Esophagus muscularis mucosa (tissue), 4 donors: ENCODE measurements around the gene PIK3R6. TPM values are rescaled to one million over a fixed set of nuclear protein-coding genes. Genes with fewer than 3 reads are reported as not detected.

ENCODE experiments used
- DNase-seq: peaks from one replicate; pipeline ENCODE4 v3.0.0-alpha.2; 2017; ENCODE audit errors: extremely low spot score
- H3K27ac ChIP-seq, 4 donors: fragments of 200-600 bp; sonication (generic); replicated peaks in 1 of 4; 1 replicate in 3 of 4; 2 replicates in 1 of 4; pipeline ENCODE4 v1.5.1; 2016 to 2019; ENCODE audit warnings: mild to moderate bottlenecking in 1 of 4
- H3K27me3 ChIP-seq, 4 donors: fragments of 200-600 bp; sonication (generic); one replicate each; pipeline versions ENCODE4 v1.5.1 to v1.6.0; 2016 to 2019
- H3K36me3 ChIP-seq, 4 donors: fragments of 200-600 bp; sonication (generic); one replicate each; pipeline ENCODE4 v1.5.1; 2016 to 2019
- H3K4me1 ChIP-seq, 4 donors: fragments of 200-600 bp; sonication (generic); one replicate each; pipeline ENCODE4 v1.5.1; 2016 to 2019
- H3K4me3 ChIP-seq, 4 donors: fragments of 200-600 bp; sonication (generic); 1 replicate in 2 of 4; 2 replicates in 2 of 4; pipeline ENCODE4 v1.5.1; 2016 to 2019; ENCODE audit warnings: mild to moderate bottlenecking in 4 of 4, moderate library complexity in 1 of 4
- H3K9me3 ChIP-seq, 4 donors: fragments of 200-600 bp; sonication (generic); 1 replicate in 3 of 4; 2 replicates in 1 of 4; pipeline ENCODE4 v1.5.1; 2016 to 2019
- CTCF ChIP-seq, 3 experiments: fragments of 200-600 bp in 2 of 3; fragments of 450-650 bp in 1 of 3; sonication (generic) in 2 of 3; IDR thresholded peaks; one replicate each; pipeline ENCODE4 v1.5.1; 2017 to 2019; ENCODE audit warnings: antibody characterized with exemption in 3 of 3, mild to moderate bottlenecking in 2 of 3, moderate library complexity in 1 of 3
- EP300 ChIP-seq: sonication (generic); formaldehyde crosslinking; IDR thresholded peaks from one replicate; pipeline ENCODE4 v1.6.1; 2017; ENCODE audit warnings: antibody characterized with exemption
- POLR2A ChIP-seq: fragments of 450-650 bp; IDR thresholded peaks from one replicate; pipeline ENCODE4 v1.6.1; 2017; ENCODE audit warnings: antibody characterized with exemption, moderate library complexity, mild to moderate bottlenecking, low read depth
- POLR2AphosphoS5 ChIP-seq, 2 donors: sonication (generic); formaldehyde crosslinking; IDR thresholded peaks; one replicate each; pipeline ENCODE4 v1.6.1; 2017; ENCODE audit warnings: antibody characterized with exemption in 2 of 2
- WGBS: methylation state at CpG from one replicate; pipeline ENCODE4 v1.1.5; 2018; 5-methylcytosine and 5-hydroxymethylcytosine counted together
- intact Hi-C: fragments of 100-400 bp; cut with DNase I; formaldehyde crosslinking; loops from one replicate; pipeline ENCODE4 v1.15.1; 2023
- total RNA-seq, 4 donors: library from RNA; depleted of rRNA; stranded (reverse); fragments of >200 nt; gene quantifications; one replicate each; pipeline versions ENCODE4 v1.1.0 to v1.2.1, GENCODE V29; 2016

Gene PIK3R6
- total RNA-seq, 4 donors from 2014 or later: 0.52 to 3.3 (median 1.8) TPM

- Histone ChIP-seq H3K27me3 (peaks cover 0 to 29% (median 0%) of the 10 kb centered on the region in 4 donors), H3K27ac (no peak overlapping the region), H3K9me3 (no peaks in the 10 kb centered on the region), H3K4me1 (peaks cover 0 to 6% (median 2%) of the 10 kb centered on the region in 4 donors), H3K36me3 (no peaks in the 10 kb centered on the region), H3K4me3 (no peak overlapping the region)
- 78% methylated on average over 4 of the region's 4 CpGs for WGBS
- DNase-seq: no peak
- intact Hi-C loops: no loop called here
- no peak for TF ChIP-seq POLR2AphosphoS5 (IDR thresholded peaks at IDR 0.05)
- TF ChIP-seq CTCF (IDR thresholded peaks at IDR 0.05): no peak
- no peak for TF ChIP-seq POLR2A
- TF ChIP-seq EP300: no peak
Measured at GRCh38 chr17:8877984-8878383, 10.5 kb upstream of the PIK3R6 start.

GRCh38 chr17:8875957-8876356 lies 8.5 kb upstream of the PIK3R6 start:
- Histone ChIP-seq H3K27ac (no peak overlapping the region), H3K36me3 (no peaks in the 10 kb centered on the region), H3K9me3 (no peaks in the 10 kb centered on the region), H3K4me3 (no peak overlapping the region), H3K27me3 (peaks cover 0 to 33% (median 0%) of the 10 kb centered on the region in 4 donors), H3K4me1 (peaks cover 0 to 8% (median 2%) of the 10 kb centered on the region in 4 donors)
- intact Hi-C loops: no loop called here
- whole genome bisulfite sequencing: 74% methylated on average over 5 of the region's 5 CpGs
- TF ChIP-seq POLR2AphosphoS5 (IDR thresholded peaks at IDR 0.05) (no peak), EP300 (no peak), CTCF (IDR thresholded peaks at IDR 0.05) (no peak), POLR2A (no peak)
- no peak for DNase-seq

GRCh38 chr17:8875436-8875835 lies 8.0 kb upstream of the PIK3R6 start:
- Histone ChIP-seq H3K9me3 (no peaks in the 10 kb centered on the region), H3K27ac (no peak overlapping the region), H3K4me1 (peaks cover 0 to 8% (median 2%) of the 10 kb centered on the region in 4 donors), H3K27me3 (peaks cover 0 to 33% (median 0%) of the 10 kb centered on the region in 4 donors), H3K36me3 (no peaks in the 10 kb centered on the region), H3K4me3 (no peak overlapping the region)
- intact Hi-C loops: no loop called here
- no peak for DNase-seq
- no peak for TF ChIP-seq CTCF (IDR thresholded peaks at IDR 0.05)
- no peak for TF ChIP-seq POLR2AphosphoS5 (IDR thresholded peaks at IDR 0.05)
- TF ChIP-seq POLR2A: no peak
- no peak for TF ChIP-seq EP300
- 81% methylated on average over 11 of the region's 12 CpGs for whole genome bisulfite sequencing

- H3K4me1 ChIP-seq: peaks cover 0 to 8% (median 2%) of the 10 kb centered on the region in 4 donors
- no peaks in the 10 kb centered on the region for H3K36me3 ChIP-seq
- TF ChIP-seq CTCF (IDR thresholded peaks at IDR 0.05) (no peak), POLR2AphosphoS5 (IDR thresholded peaks at IDR 0.05) (no peak), POLR2A (no peak), EP300 (no peak)
- peaks cover 0 to 33% (median 0%) of the 10 kb centered on the region in 4 donors for H3K27me3 ChIP-seq
- WGBS: 73% methylated on average over 18 of the region's 19 CpGs
- no peaks in the 10 kb centered on the region for H3K9me3 ChIP-seq
- no peak overlapping the region for H3K27ac ChIP-seq
- H3K4me3 ChIP-seq: no peak overlapping the region
- no peak for DNase-seq
- intact Hi-C loops: no loop called here
Measured at GRCh38 chr17:8873801-8874715, 6.6 kb upstream of the PIK3R6 start.
